Cardiac muscle cell (in vitro differentiated cells and primary cell): ENCODE measurements around the gene TBCD. TPM values are rescaled to one million over a fixed set of nuclear protein-coding genes. Genes with fewer than 3 reads are reported as not detected.

Experiments
- DNase-seq, 2 donors: peaks; one replicate each; pipeline versions ENCODE4 v3.0.0 to v3.0.0-alpha.2; 2010 to 2017; ENCODE audit warnings: low read depth in 1 of 2, low spot score in 1 of 2
- H3K27ac ChIP-seq: fragments of 200-600 bp; sonication (generic); 2 replicates; pipeline ENCODE4 v1.5.1; 2016
- H3K27me3 ChIP-seq: fragments of 200-600 bp; sonication (generic); 2 replicates; pipeline ENCODE4 v1.6.0; 2016; ENCODE audit warnings: control low read depth
- H3K36me3 ChIP-seq: fragments of 200-600 bp; sonication (generic); 2 replicates; pipeline ENCODE4 v1.5.1; 2016; ENCODE audit warnings: control low read depth
- H3K4me1 ChIP-seq: fragments of 200-600 bp; sonication (generic); 2 replicates; pipeline ENCODE4 v1.8.1; 2017; ENCODE audit warnings: low read depth, mild to moderate bottlenecking, mixed run types
- H3K4me3 ChIP-seq: fragments of 200-600 bp; sonication (generic); 2 replicates; pipeline ENCODE4 v1.5.1; 2016; ENCODE audit warnings: mild to moderate bottlenecking
- H3K9me3 ChIP-seq: fragments of 200-600 bp; sonication (generic); 2 replicates; pipeline ENCODE4 v1.5.1; 2017; ENCODE audit warnings: low read depth, mild to moderate bottlenecking, control low read depth
- CTCF ChIP-seq: IDR thresholded peaks from 2 replicates; pipeline ENCODE4 v1.5.1; 2012; ENCODE audit warnings: low read depth, mild to moderate bottlenecking, low read length
- polyA plus RNA-seq: library from polyadenylated mRNA; unstranded; fragments of >200 nt; fragmentation: Nextera tagmentation; extraction: Ambion mirVana; gene quantifications from 2 replicates; pipeline ENCODE4 v1.2.1, GENCODE V29; 2016
- total RNA-seq: library from RNA; depleted of rRNA; stranded (reverse); fragments of >200 nt; gene quantifications from 2 replicates; pipeline ENCODE4 v1.2.3, GENCODE V29; 2016

The TBCD gene
- total and polyA plus RNA-seq, 2 experiments from 2014 or later: 55.7 to 66.0 TPM

GRCh38 chr17:82814834-82815233, 63.0 kb downstream of the TBCD start:
- Histone ChIP-seq H3K4me1 (peaks cover 17% of the 10 kb centered on the region), H3K27ac (no peak overlapping the region), H3K27me3 (no peaks in the 10 kb centered on the region), H3K4me3 (no peak overlapping the region), H3K9me3 (no peaks in the 10 kb centered on the region), H3K36me3 (peaks cover 4% of the 10 kb centered on the region)
- no peak for DNase-seq
- no peak for TF ChIP-seq CTCF

DNA sequence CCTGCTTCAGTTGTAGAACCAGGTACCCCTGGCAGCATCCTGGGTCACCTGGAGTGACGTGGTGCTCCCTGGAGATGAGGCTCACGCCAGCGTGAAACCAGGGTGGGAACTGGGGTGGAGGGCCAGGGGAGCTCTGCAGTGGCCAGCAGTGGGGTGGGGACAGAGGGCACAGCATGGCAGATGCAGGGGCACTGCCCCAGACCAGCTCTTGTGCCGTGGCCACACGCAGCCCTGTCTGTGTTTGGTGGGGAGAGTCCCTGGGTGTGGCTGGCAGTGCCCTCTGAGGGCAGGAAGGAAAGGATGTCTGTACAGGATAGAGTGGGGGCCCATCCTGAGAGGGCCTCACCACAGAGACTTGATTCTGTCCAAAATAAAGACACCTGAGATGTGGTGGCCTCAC, 63.5 kb downstream of the TBCD start:
- TF ChIP-seq CTCF: no peak
- Histone ChIP-seq H3K4me3 (no peak overlapping the region), H3K27ac (no peak overlapping the region), H3K4me1 (peaks cover 13% of the 10 kb centered on the region), H3K27me3 (no peaks in the 10 kb centered on the region), H3K36me3 (peaks cover 4% of the 10 kb centered on the region), H3K9me3 (no peaks in the 10 kb centered on the region)
- DNase-seq: no peak

GRCh38 chr17:82815790-82816305, 64.0 kb downstream of the TBCD start:
- H3K27ac ChIP-seq: no peak overlapping the region
- peaks cover 8% of the 10 kb centered on the region for H3K4me1 ChIP-seq
- no peak for TF ChIP-seq CTCF
- no peak overlapping the region for H3K4me3 ChIP-seq
- H3K36me3 ChIP-seq: peaks cover 4% of the 10 kb centered on the region
- no peaks in the 10 kb centered on the region for H3K27me3 ChIP-seq
- H3K9me3 ChIP-seq: no peaks in the 10 kb centered on the region
- no peak for DNase-seq

- no peaks in the 10 kb centered on the region for H3K27me3 ChIP-seq
- DNase-seq: peak in 1 of 2 donors; percentile 17
- peaks cover 4% of the 10 kb centered on the region for H3K36me3 ChIP-seq
- peaks cover 3% of the 10 kb centered on the region for H3K4me1 ChIP-seq
- TF ChIP-seq CTCF: no peak
- no peaks in the 10 kb centered on the region for H3K9me3 ChIP-seq
- no peak overlapping the region for H3K27ac ChIP-seq
- H3K4me3 ChIP-seq: no peak overlapping the region
These were observed 64.5 kb downstream of the TBCD start for GRCh38 chr17:82816358-82816757.

- Histone ChIP-seq H3K27ac (no peak overlapping the region), H3K27me3 (no peaks in the 10 kb centered on the region), H3K4me1 (peaks cover 3% of the 10 kb centered on the region), H3K36me3 (peaks cover 4% of the 10 kb centered on the region), H3K4me3 (no peak overlapping the region), H3K9me3 (no peaks in the 10 kb centered on the region)
- no peak for TF ChIP-seq CTCF
- DNase-seq: no peak
These were observed 66.1 kb downstream of the TBCD start for GRCh38 chr17:82817947-82818346.
